ENCODE results near the gene CDKN2A. TPM values are rescaled to one million over a fixed set of nuclear protein-coding genes. Genes with fewer than 3 reads are reported as not detected.

Gene CDKN2A
- total and polyA plus RNA-seq, 2 donors (not counting 3 experiments of a cell fraction or from before 2014, with no cell fraction given) = 8.5 to 10.7 TPM

DNA sequence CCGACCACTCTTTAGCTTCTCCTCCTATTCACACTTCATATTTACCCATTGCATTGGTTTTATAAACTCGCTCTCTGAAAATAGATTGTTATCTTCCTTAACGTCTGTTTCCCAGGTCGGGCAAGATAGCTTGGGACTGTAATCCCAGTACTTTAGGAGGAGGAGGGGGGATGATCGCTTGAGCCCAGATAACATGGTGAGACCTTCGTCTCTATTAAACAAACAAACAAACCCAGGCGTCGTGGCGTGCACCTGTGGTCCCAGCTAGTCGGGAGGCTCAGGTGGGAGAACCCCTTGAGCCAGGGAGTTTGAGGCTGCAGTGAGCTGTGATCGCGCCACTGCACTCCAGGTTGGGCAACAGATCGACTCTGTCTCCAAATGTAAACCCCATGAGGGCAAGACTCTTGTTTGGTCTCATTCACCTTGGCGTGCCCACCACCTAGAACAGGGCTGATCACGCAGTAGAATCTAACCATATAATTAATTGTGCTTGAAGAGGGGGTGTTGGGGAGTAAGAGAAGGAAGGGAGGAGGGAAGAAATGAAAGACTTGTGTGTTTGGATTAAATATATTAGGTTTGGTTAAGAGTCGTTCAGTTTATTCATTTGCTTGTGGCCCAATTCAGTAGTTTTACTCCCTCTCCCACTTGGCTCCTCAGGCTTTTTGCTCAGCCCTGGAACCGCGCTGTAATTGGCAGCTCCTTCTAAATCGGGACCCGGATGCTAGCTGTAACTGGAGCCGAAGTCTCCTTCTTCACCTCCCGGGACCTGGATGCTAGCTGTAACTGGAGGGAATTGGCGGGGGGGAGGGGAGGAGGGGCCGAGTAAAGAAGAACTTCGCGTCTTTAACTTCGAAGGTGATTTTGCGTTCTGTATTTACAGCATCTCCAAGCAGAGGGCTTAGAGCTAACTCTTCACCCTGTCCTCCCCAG, 24.9 kb downstream of the CDKN2A start:
- Histone ChIP-seq H3K9me3 (replicated peaks; ENCODE audit: control insufficient read depth, insufficient read depth, low read length) (no peaks in the 10 kb centered on the region), H3K4me1 (ENCODE audit: control insufficient read depth, extremely low read depth, insufficient read depth, low read length) (peaks cover 35% of the 10 kb centered on the region), H3K36me3 (ENCODE audit: control insufficient read depth in 2 of 2, extremely low read depth in 1 of 2, insufficient read depth in 2 of 2, low read length in 2 of 2) (no peaks in the 10 kb centered on the region), H4K20me1 (replicated peaks; ENCODE audit: control insufficient read depth, extremely low read depth, insufficient read depth, low read length) (peaks cover 2% of the 10 kb centered on the region), H3K9ac (replicated peaks; ENCODE audit: extremely low read depth, insufficient read depth, low read length) (no peak overlapping the region), H3K4me2 (ENCODE audit: insufficient read depth, low read length) (no peak overlapping the region), H3K9me1 (replicated peaks; ENCODE audit: control insufficient read depth, extremely low read depth, insufficient read depth, low read length) (no peaks in the 10 kb centered on the region), H3K79me2 (ENCODE audit: control insufficient read depth, insufficient read depth, low read length) (no peaks in the 10 kb centered on the region), H3K27ac (ENCODE audit: insufficient read depth, low read depth, low read length) (no peak overlapping the region), H2AFZ (ENCODE audit: low read depth, low read length) (no peak overlapping the region), H3K4me3 (replicated peaks in 1 of 3; ENCODE audit: insufficient read depth in 1 of 3, low read depth in 1 of 3, low read length in 3 of 3) (no peak overlapping the region), H3K27me3 (ENCODE audit: control insufficient read depth in 2 of 2, insufficient read depth in 2 of 2, low read length in 2 of 2) (peaks cover 70 to 98% of the 10 kb centered on the region in 2 experiments)
- CTCF ChIA-PET = interaction anchor here (0.9 to 4.7 kb wide), 14 partner anchors 8 to 275 kb away, joined by 3 to 47 read pairs (median 5); partner anchors contain the start of gene CDKN2B
- dilution Hi-C loops (cut with MboI; ENCODE audit: extremely low pct_ligation_motif_present, low sequenced_read_pairs) = no loop called here
- no peak for TF ChIP-seq JUN (IDR thresholded peaks at IDR 0.05; ENCODE audit: borderline replicate concordance, insufficient read depth, insufficient read length, low read depth)
- peak; percentile 52 for TF ChIP-seq GATA2 (IDR thresholded peaks at IDR 0.05; ENCODE audit: insufficient read depth, insufficient read length, low read depth, low read length)
- peak; percentile 79 for TF ChIP-seq EZH2 (IDR thresholded peaks at IDR 0.05; ENCODE audit: borderline replicate concordance, low read depth, low read length, severe bottlenecking)
- BruUV-seq (replicated peaks) = no TSS peak
- FAIRE-seq = no peak
- no peak for DNase-seq (ENCODE audit: low read depth, low spot score)
- POLR2A ChIA-PET = interaction anchor here (0.6 to 0.7 kb wide), 3 partner anchors 54 to 533 kb away, joined by 3 to 11 read pairs (median 6); no protein-coding TSS in a partner anchor
- intact Hi-C loops (cut with micrococcal nuclease) = loop anchor here (2.0 kb wide), 1 partner anchor 40 kb away; the partner anchor contains the start of gene CDKN2B

DNA sequence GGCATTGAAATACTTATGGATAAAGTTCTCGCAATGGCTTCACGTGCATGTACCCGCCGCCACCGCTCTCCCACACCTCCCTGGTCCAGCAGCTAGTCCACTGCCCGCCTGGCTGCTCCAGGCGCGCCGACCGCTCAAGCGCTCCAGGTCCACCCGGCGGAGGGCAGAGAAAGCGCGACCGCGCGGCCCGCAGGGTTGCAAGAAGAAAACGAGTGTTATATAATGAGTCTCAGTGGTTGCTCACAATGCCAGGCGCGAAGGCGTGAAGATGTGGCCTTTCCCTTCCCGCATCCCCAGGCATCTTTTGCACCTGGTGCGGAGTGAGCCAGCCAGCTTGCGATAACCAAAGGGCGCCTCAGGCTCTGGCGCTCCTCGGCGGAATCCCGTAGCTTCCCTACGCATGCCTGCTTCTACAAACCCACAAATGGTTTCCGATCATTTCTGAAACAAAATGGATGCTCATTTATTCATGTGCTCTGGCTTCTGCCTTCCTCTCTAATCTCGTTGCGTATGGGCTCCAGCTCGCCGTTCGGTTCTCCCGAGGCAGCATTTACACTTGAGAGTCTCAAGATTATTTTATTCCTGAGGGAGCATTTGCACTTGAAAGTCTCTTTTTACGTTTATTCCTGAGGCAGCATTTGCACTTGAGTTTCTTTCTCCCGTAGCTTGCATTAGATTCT, 25.7 kb downstream of the CDKN2A start:
- ChIA-PET POLR2A (interaction anchor here (0.6 kb wide), 1 partner anchor 261 kb away, joined by 6 read pairs; no protein-coding TSS in a partner anchor), CTCF (interaction anchor here (0.9 to 4.7 kb wide), 14 partner anchors 8 to 270 kb away, joined by 3 to 47 read pairs (median 4); partner anchors contain the start of gene CDKN2B)
- TF ChIP-seq, protein P1, sequence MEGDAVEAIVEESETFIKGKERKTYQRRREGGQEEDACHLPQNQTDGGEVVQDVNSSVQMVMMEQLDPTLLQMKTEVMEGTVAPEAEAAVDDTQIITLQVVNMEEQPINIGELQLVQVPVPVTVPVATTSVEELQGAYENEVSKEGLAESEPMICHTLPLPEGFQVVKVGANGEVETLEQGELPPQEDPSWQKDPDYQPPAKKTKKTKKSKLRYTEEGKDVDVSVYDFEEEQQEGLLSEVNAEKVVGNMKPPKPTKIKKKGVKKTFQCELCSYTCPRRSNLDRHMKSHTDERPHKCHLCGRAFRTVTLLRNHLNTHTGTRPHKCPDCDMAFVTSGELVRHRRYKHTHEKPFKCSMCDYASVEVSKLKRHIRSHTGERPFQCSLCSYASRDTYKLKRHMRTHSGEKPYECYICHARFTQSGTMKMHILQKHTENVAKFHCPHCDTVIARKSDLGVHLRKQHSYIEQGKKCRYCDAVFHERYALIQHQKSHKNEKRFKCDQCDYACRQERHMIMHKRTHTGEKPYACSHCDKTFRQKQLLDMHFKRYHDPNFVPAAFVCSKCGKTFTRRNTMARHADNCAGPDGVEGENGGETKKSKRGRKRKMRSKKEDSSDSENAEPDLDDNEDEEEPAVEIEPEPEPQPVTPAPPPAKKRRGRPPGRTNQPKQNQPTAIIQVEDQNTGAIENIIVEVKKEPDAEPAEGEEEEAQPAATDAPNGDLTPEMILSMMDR (IDR thresholded peaks at IDR 0.05; ENCODE audit: extremely low read depth in 1 of 2, insufficient read depth in 1 of 2, low read depth in 1 of 2, low read length in 2 of 2) = peak in 1 of 2 donors; percentile 11
- TF ChIP-seq, protein P2, sequence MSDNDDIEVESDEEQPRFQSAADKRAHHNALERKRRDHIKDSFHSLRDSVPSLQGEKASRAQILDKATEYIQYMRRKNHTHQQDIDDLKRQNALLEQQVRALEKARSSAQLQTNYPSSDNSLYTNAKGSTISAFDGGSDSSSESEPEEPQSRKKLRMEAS (IDR thresholded peaks at IDR 0.05; ENCODE audit: insufficient read depth, insufficient read length) = no peak
- peak; percentile 93 for TF ChIP-seq EZH2 (IDR thresholded peaks at IDR 0.05; ENCODE audit: borderline replicate concordance, low read depth, low read length, severe bottlenecking)
- Histone ChIP-seq H3K9me3 (replicated peaks; ENCODE audit: control insufficient read depth, insufficient read depth, low read length) (no peaks in the 10 kb centered on the region), H4K20me1 (replicated peaks; ENCODE audit: control insufficient read depth, extremely low read depth, insufficient read depth, low read length) (peaks cover 2% of the 10 kb centered on the region), H3K9me1 (replicated peaks; ENCODE audit: control insufficient read depth, extremely low read depth, insufficient read depth, low read length) (no peaks in the 10 kb centered on the region), H3K4me2 (ENCODE audit: insufficient read depth, low read length) (no peak overlapping the region), H3K4me3 (replicated peaks in 1 of 3; ENCODE audit: insufficient read depth in 1 of 3, low read depth in 1 of 3, low read length in 3 of 3) (no peak overlapping the region), H3K79me2 (ENCODE audit: control insufficient read depth, insufficient read depth, low read length) (no peaks in the 10 kb centered on the region), H3K9ac (replicated peaks; ENCODE audit: extremely low read depth, insufficient read depth, low read length) (no peak overlapping the region), H3K27ac (ENCODE audit: insufficient read depth, low read depth, low read length) (no peak overlapping the region), H3K27me3 (ENCODE audit: control insufficient read depth in 2 of 2, insufficient read depth in 2 of 2, low read length in 2 of 2) (peaks cover 63 to 97% of the 10 kb centered on the region in 2 experiments), H3K4me1 (ENCODE audit: control insufficient read depth, extremely low read depth, insufficient read depth, low read length) (peaks cover 34% of the 10 kb centered on the region), H3K36me3 (ENCODE audit: control insufficient read depth in 2 of 2, extremely low read depth in 1 of 2, insufficient read depth in 2 of 2, low read length in 2 of 2) (no peaks in the 10 kb centered on the region), H2AFZ (ENCODE audit: low read depth, low read length) (peak overlapping the region; percentile 29)
- dilution Hi-C loops (cut with MboI; ENCODE audit: extremely low pct_ligation_motif_present, low sequenced_read_pairs) (no loop called here), intact Hi-C loops (cut with micrococcal nuclease) (loop anchor here (2.0 kb wide), 1 partner anchor 40 kb away; the partner anchor contains the start of gene CDKN2B)
- peak; percentile 57 for DNase-seq (ENCODE audit: low read depth, low spot score)
- peak; percentile 49 for FAIRE-seq
- no TSS peak for BruUV-seq (replicated peaks)

Data from endothelial cell of umbilical vein (primary cell).